ENCODE results near the gene ANKDD1A. TPM values are rescaled to one million over a fixed set of nuclear protein-coding genes. Genes with fewer than 3 reads are reported as not detected.
A peak's percentile ranks its signal among the peaks of the same experiment; 100 is the strongest.

ANKDD1A gene
- total RNA-seq, 4 donors from 2014 or later = 4.6 to 15.6 (median 8.5) TPM

DNA sequence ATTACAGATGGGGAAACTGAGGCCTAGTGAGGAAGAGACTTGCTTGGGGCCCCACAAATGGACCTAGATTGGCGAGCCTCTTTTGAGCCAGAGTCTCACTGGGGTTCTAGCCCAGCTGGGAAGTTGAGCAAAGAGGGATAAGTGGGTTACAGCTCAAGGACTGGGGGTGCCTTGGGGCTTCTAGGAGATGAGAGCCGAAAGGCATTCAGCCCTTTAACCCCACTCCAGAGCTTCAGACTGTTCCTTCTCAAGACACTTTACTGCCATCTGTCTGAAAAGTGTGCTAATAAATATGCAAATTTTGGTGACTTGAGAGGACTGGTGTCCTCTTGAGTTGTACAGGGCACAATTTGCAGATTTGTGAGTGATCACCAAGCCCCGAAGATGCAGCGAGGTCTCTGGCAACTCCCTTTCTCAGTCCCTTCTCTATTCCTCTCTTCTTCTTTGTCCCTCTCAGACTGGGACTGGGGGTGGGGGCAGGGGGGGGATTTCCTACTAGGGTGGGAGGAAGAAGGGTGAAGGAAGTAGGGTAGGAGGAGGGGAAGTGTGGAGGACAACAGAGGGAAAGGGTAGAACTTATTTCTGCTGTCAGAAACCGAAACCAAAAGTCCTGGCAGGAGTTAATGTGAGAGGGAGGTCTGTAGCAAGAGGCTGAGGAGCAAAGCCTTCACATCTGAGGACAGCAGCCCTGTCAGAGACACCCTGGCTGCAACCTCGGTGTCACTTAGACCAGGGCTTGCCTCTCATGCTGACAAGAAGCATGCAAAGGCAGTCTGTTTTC lies 16.2 kb upstream of the ANKDD1A start:
- peaks cover 0 to 63% (median 30%) of the 10 kb centered on the region in 3 donors for H3K4me1 ChIP-seq
- H3K36me3 ChIP-seq = no peaks in the 10 kb centered on the region
- peaks cover 0 to 3% (median 0%) of the 10 kb centered on the region in 3 donors for H3K9me3 ChIP-seq
- 23 to 35% methylated on average over 2 to 5 of the region's 6 CpGs for WGBS, 2 donors (ENCODE audit: low coverage in 1 of 2)
- no peak for ATAC-seq
- H3K27ac ChIP-seq = peak overlapping the region; percentile 30 to 79 (median 78)
- peak overlapping the region in 1 of 2 donors; percentile 36 for H3K4me3 ChIP-seq
- TF ChIP-seq EP300 (IDR thresholded peaks at IDR 0.05) (no peak), POLR2A (IDR thresholded peaks at IDR 0.05) (no peak)
- no peaks in the 10 kb centered on the region for H3K27me3 ChIP-seq

DNA sequence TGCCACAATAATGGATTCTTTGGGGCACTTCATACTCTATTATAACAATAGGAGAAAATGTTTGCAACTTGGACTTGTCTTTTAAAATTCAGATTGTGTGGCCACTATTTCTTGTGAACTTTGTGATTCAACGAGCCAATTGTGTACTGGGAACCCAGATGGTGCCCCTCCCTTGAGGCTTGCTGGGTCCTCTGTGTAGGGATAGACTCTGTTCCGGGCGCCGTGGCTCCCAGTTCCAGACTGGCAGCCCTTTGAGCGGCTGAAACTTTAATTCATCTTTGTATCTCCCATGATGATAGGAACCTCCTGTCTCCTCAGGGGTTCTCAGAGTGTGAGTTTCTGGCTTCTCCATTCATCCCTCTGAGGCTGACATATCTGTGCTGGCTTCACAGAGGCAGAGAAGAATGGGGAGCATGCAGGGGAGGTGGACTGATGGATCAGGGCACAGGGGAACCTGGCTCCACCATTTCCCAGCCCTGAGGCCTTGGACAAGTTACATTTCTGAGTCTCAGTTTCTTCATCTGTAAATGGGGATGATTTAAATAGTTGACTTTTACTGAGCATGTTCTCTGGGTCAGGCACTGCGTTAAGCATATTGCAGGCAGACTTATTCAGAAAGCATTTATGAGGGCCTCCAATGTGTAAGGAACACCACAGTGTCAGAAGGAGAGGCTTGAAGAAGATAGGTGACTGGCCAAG lies 15.2 kb upstream of the ANKDD1A start:
- 70 to 75% methylated on average over 2 to 6 of the region's 6 CpGs for WGBS, 2 donors (ENCODE audit: low coverage in 1 of 2)
- peaks cover 0 to 63% (median 30%) of the 10 kb centered on the region in 3 donors for H3K4me1 ChIP-seq

DNA sequence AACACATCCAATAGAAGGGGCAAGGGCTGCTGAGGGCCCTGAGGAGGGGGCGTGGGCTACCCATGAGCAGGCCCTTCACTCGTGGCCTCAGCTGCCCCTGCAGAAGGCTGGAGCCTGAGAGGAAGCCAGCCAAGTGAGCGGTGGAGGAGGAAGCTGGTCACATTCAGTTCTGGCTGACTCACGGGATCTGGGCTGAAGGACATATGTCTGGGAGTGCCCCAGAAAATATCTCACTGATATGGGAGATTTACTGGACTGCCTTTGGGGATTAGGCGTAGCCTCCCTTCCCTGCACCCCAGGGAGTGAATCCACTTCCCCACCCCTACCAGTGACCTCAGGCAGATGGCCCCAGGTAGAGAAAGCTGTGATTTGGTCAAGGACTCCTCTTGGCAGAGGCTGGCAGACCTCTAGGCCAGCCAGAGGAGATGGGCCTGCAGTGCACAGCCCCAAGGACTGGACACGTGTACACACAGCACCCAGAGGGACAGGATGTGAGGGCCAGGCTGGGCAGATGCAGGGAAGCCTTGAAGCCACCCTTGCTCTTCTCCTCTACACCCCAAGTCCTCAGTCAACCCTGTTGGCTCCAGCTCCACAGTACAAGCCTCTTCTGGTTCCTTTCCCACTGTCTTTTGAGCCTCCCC lies 14.2 kb upstream of the ANKDD1A start:
- Histone ChIP-seq H3K27me3 (no peaks in the 10 kb centered on the region), H3K9me3 (peaks cover 0 to 17% (median 0%) of the 10 kb centered on the region in 3 donors), H3K27ac (peak overlapping the region in 3 of 4 donors; percentile 77 to 79 (median 78)), H3K4me3 (no peak overlapping the region), H3K36me3 (no peaks in the 10 kb centered on the region), H3K4me1 (peaks cover 0 to 61% (median 30%) of the 10 kb centered on the region in 3 donors)
- ATAC-seq = peak; percentile 37
- 58 to 60% methylated on average over 1 to 4 of the region's 6 CpGs for WGBS, 2 donors (ENCODE audit: low coverage in 1 of 2)
- TF ChIP-seq EP300 (IDR thresholded peaks at IDR 0.05) (no peak), POLR2AphosphoS5 (IDR thresholded peaks at IDR 0.05) (no peak), POLR2A (IDR thresholded peaks at IDR 0.05) (no peak)
- TF ChIP-seq, protein P1, sequence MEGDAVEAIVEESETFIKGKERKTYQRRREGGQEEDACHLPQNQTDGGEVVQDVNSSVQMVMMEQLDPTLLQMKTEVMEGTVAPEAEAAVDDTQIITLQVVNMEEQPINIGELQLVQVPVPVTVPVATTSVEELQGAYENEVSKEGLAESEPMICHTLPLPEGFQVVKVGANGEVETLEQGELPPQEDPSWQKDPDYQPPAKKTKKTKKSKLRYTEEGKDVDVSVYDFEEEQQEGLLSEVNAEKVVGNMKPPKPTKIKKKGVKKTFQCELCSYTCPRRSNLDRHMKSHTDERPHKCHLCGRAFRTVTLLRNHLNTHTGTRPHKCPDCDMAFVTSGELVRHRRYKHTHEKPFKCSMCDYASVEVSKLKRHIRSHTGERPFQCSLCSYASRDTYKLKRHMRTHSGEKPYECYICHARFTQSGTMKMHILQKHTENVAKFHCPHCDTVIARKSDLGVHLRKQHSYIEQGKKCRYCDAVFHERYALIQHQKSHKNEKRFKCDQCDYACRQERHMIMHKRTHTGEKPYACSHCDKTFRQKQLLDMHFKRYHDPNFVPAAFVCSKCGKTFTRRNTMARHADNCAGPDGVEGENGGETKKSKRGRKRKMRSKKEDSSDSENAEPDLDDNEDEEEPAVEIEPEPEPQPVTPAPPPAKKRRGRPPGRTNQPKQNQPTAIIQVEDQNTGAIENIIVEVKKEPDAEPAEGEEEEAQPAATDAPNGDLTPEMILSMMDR (IDR thresholded peaks at IDR 0.05) = no peak

More for the DNA sequence above, 15.2 kb upstream of the ANKDD1A start:
- no peak for TF ChIP-seq EP300 (IDR thresholded peaks at IDR 0.05)
- TF ChIP-seq, protein P1 (IDR thresholded peaks at IDR 0.05) = no peak
- no peak for TF ChIP-seq POLR2AphosphoS5 (IDR thresholded peaks at IDR 0.05)
- TF ChIP-seq POLR2A (IDR thresholded peaks at IDR 0.05) = no peak
- no peak for ATAC-seq
- no peaks in the 10 kb centered on the region for H3K36me3 ChIP-seq
- H3K27me3 ChIP-seq = no peaks in the 10 kb centered on the region
- H3K4me3 ChIP-seq = no peak overlapping the region
- peaks cover 0 to 13% (median 0%) of the 10 kb centered on the region in 3 donors for H3K9me3 ChIP-seq
- peak overlapping the region in 3 of 4 donors; percentile 77 to 79 (median 78) for H3K27ac ChIP-seq

DNA sequence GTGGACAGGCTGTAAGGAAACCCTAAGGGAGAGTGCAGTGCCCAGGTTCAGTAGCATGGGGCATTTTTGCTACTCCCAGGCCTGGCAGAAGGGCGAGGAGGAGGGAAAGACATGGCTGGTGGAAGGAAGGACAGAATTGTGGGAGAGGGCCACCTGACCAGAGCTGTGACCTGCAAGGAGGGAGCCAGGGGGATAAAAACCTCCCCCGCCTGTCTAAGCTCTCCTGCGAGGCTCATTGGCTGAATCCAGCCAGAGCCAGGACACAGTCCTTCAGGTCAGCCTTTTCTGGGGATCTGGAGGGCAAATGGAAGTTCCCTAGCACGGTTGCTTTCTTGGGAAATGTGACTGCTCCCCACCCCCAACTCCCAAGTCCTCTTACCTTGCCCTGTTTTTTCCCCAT lies 13.3 kb upstream of the ANKDD1A start:
- no peak for ATAC-seq
- WGBS, 2 donors (ENCODE audit: low coverage in 1 of 2) = 76 to 84% methylated on average over 3 to 4 of the region's 4 CpGs
- Histone ChIP-seq H3K9me3 (peaks cover 0 to 17% (median 0%) of the 10 kb centered on the region in 3 donors), H3K4me3 (no peak overlapping the region), H3K27me3 (no peaks in the 10 kb centered on the region), H3K36me3 (no peaks in the 10 kb centered on the region), H3K27ac (peak overlapping the region in 3 of 4 donors; percentile 77 to 79 (median 78)), H3K4me1 (peaks cover 0 to 52% (median 30%) of the 10 kb centered on the region in 3 donors)
- TF ChIP-seq, protein P1 (IDR thresholded peaks at IDR 0.05) = no peak
- TF ChIP-seq POLR2AphosphoS5 (IDR thresholded peaks at IDR 0.05) = no peak
- TF ChIP-seq POLR2A (IDR thresholded peaks at IDR 0.05) = no peak
- no peak for TF ChIP-seq EP300 (IDR thresholded peaks at IDR 0.05)

DNA sequence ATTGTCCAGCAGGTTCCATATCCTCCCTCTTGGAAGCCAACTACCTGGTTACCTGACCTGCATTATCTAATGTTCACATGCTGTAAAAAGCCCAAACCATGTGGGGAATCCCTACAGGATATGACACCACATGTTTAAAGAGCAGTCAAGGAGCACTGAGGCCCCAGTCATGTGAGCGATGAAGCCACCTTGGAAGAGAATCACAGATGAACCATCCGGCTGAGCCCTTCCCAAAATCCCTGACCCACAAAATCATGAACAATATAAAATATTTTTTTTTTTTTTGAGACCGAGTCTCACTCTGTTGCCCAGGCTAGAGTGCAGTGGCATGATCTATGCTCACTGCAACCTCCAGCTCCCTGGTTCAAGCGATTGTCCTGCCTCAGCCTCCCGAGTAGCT lies 10.6 kb upstream of the ANKDD1A start:
- H3K4me1 ChIP-seq = peaks cover 0 to 38% (median 8%) of the 10 kb centered on the region in 3 donors
- H3K36me3 ChIP-seq = no peaks in the 10 kb centered on the region
- no peaks in the 10 kb centered on the region for H3K27me3 ChIP-seq
- no peak overlapping the region for H3K27ac ChIP-seq
- no peak for ATAC-seq
- H3K9me3 ChIP-seq = peaks cover 0 to 17% (median 0%) of the 10 kb centered on the region in 3 donors
- WGBS, 2 donors (ENCODE audit: low coverage in 1 of 2) = 100% methylated on average over 4 to 5 of the region's 5 CpGs
- H3K4me3 ChIP-seq = no peak overlapping the region
- TF ChIP-seq POLR2A (IDR thresholded peaks at IDR 0.05) (no peak), EP300 (IDR thresholded peaks at IDR 0.05) (no peak), POLR2AphosphoS5 (IDR thresholded peaks at IDR 0.05) (no peak)
- TF ChIP-seq, protein P1 (IDR thresholded peaks at IDR 0.05) = no peak
